GM12878 (cell line): ENCODE results near the gene COX18. TPM values are rescaled to one million over a fixed set of nuclear protein-coding genes. Genes with fewer than 3 reads are reported as not detected.

Experiments
- ATAC-seq: fragments of 200-7000 bp; cut with Tn5 transposase; 3 replicates; pipeline ENCODE4 v1.9.1; 2020; ENCODE audit warnings: mild to moderate bottlenecking, moderate library complexity
- BruUV-seq: library from RNA; stranded (reverse); fragments of 400-500 nt; replicated peaks from 2 replicates; lab custom pipeline; 2021; lab: Mats Ljungman, UMichigan
- CTCF ChIA-PET: fragments of 300-600 bp; sonication (Branson Sonifier 250); formaldehyde crosslinking; extraction: SDS; loops from one replicate; lab custom pipeline; 2021; ENCODE audit warnings: inconsistent platforms; lab: Yijun Ruan, JAX
- POLR2A ChIA-PET: fragments of 350-600 bp; formaldehyde crosslinking; extraction: SDS; loops from one replicate; lab custom pipeline; 2021; ENCODE audit warnings: inconsistent platforms; lab: Charles Lee
- RAD21 ChIA-PET: fragments of 300-600 bp; sonication (Branson Sonifier 250); formaldehyde crosslinking; loops from one replicate; lab custom pipeline; 2023; ENCODE audit warnings: antibody characterized with exemption; ENCODE audit not compliant: unreplicated experiment; lab: Charles Lee
- SMC1A ChIA-PET: fragments of 300-600 bp; sonication (Branson Sonifier 250); formaldehyde crosslinking; loops from one replicate; lab custom pipeline; 2023; ENCODE audit not compliant: unreplicated experiment, uncharacterized antibody; lab: Charles Lee
- DNase-seq: peaks from one replicate; pipeline ENCODE4 v3.0.0-alpha.2; 2011; ENCODE audit warnings: low read depth, low spot score
- FAIRE-seq: peaks from 3 replicates; lab custom pipeline; 2011; peaks lifted over from hg19 to GRCh38; lab: Jason Lieb, UNC
- H2AFZ ChIP-seq: 2 replicates; pipeline ENCODE4 v1.6.0; 2011; ENCODE audit warnings: low read depth, low read length, control low read depth; ENCODE audit not compliant: control insufficient read depth
- H3K27ac ChIP-seq: 2 replicates; pipeline ENCODE4 v1.5.1; 2011; ENCODE audit warnings: control low read depth; ENCODE audit not compliant: control insufficient read depth, insufficient read depth
- H3K27me3 ChIP-seq, 2 experiments: replicated peaks in 1 of 2; 2 replicates each; pipeline versions ENCODE4 v1.6.0 to v1.6.1; 2011; ENCODE audit warnings: low read length in 1 of 2; ENCODE audit not compliant: control insufficient read depth in 2 of 2, insufficient read depth in 2 of 2
- H3K36me3 ChIP-seq, 2 experiments: 2 replicates each; pipeline ENCODE4 v1.5.1; 2011; ENCODE audit warnings: low read length in 1 of 2; ENCODE audit not compliant: control insufficient read depth in 2 of 2, insufficient read depth in 2 of 2
- H3K4me1 ChIP-seq: 2 replicates; pipeline ENCODE4 v1.6.1; 2011; ENCODE audit warnings: mild to moderate bottlenecking, low read length, moderate library complexity, mixed read lengths; ENCODE audit not compliant: control insufficient read depth, insufficient read depth
- H3K4me2 ChIP-seq: 2 replicates; pipeline ENCODE4 v1.6.0; 2011; ENCODE audit warnings: control low read depth; ENCODE audit not compliant: control insufficient read depth, insufficient read depth
- H3K4me3 ChIP-seq: fragments of 200-600 bp; sonication (generic); 2 replicates; pipeline ENCODE4 v1.5.1; 2016
- H3K79me2 ChIP-seq: 2 replicates; pipeline ENCODE4 v1.6.0; 2011; ENCODE audit warnings: low read length; ENCODE audit not compliant: control insufficient read depth, insufficient read depth
- H3K9ac ChIP-seq: 2 replicates; pipeline ENCODE4 v1.8.0; 2011; ENCODE audit warnings: low read length, control low read depth, mixed read lengths; ENCODE audit not compliant: control insufficient read depth, insufficient read depth
- H3K9me3 ChIP-seq: replicated peaks from 3 replicates; pipeline ENCODE4 v1.5.1; 2011; ENCODE audit warnings: mild to moderate bottlenecking, low read length; ENCODE audit not compliant: control insufficient read depth, insufficient read depth
- H4K20me1 ChIP-seq: 2 replicates; pipeline ENCODE4 v1.6.0; 2011; ENCODE audit not compliant: control insufficient read depth, insufficient read depth
- ATF7 ChIP-seq: fragments of 450-650 bp; IDR thresholded peaks from 2 replicates; pipeline ENCODE4 v1.6.1; 2016; ENCODE audit warnings: low read depth, mild to moderate bottlenecking
- EED ChIP-seq: sonication (generic); IDR thresholded peaks from 2 replicates; pipeline ENCODE4 v1.6.1; 2016; ENCODE audit warnings: antibody characterized with exemption, low read depth
- JUND ChIP-seq: IDR thresholded peaks from 2 replicates; pipeline ENCODE4 v1.6.1; 2012; ENCODE audit warnings: low read depth, mild to moderate bottlenecking, low read length, improper control_type of control experiment, moderate library complexity
- KDM1A ChIP-seq: fragments of 200-600 bp; sonication (generic); IDR thresholded peaks from 2 replicates; pipeline ENCODE4 v1.6.1; 2016; ENCODE audit warnings: borderline replicate concordance
- MEF2A ChIP-seq: IDR thresholded peaks from 2 replicates; pipeline ENCODE4 v1.6.1; 2011; ENCODE audit warnings: low read depth, mild to moderate bottlenecking, low read length, moderate library complexity; ENCODE audit not compliant: insufficient read depth
- RFX5 ChIP-seq: IDR thresholded peaks from 2 replicates; pipeline ENCODE4 v1.6.1; 2011; ENCODE audit warnings: low read depth, low read length, improper control_type of control experiment
- TCF7 ChIP-seq: IDR thresholded peaks from 2 replicates; pipeline ENCODE4 v1.6.1; 2014; ENCODE audit warnings: antibody characterized with exemption, borderline replicate concordance
- WGBS: methylation state at CpG from one replicate; pipeline ENCODE4 v1.1.6; 2016; ENCODE audit warnings: low lambda C conversion rate; ENCODE audit not compliant: insufficient replicate concordance, insufficient coverage; ENCODE audit errors: missing lambda C conversion rate; 5-methylcytosine and 5-hydroxymethylcytosine counted together
- in situ Hi-C: fragments of 300-500 bp; cut with MboI; formaldehyde crosslinking; loops from 9 replicates; pipeline ENCODE4 v1.14.3; 2018; ENCODE audit warnings: mixed read lengths
- intact Hi-C: fragments of 100-400 bp; cut with micrococcal nuclease; formaldehyde crosslinking; loops from one replicate; pipeline ENCODE4 v1.14.2; 2022; ENCODE audit not compliant: unreplicated experiment
- polyA plus RNA-seq, 11 experiments: library from polyadenylated mRNA; depleted of rRNA in 4 of 11; unstranded in 6 of 11; stranded (reverse) in 5 of 11; fragments of >200 nt; fragmentation: Nextera tagmentation in 4 of 11; fragmentation: Illumina TruSeq in 1 of 11; extraction: Ambion mirVana in 4 of 11; extraction: Trizol in 1 of 11; gene quantifications; 1 replicate in 1 of 11; 2 replicates in 10 of 11; pipeline versions ENCODE4 v1.2.1 to v1.2.3, GENCODE V29; 2011 to 2016; ENCODE audit warnings: inconsistent platforms in 2 of 11, missing spikeins in 2 of 11, low read depth in 1 of 11
- total RNA-seq, 4 experiments: library from RNA; depleted of rRNA in 3 of 4; stranded (reverse); fragments of >200 nt in 3 of 4; fragmentation: Illumina TruSeq in 1 of 4; extraction: Trizol in 1 of 4; gene quantifications; 2 replicates each; pipeline versions ENCODE4 v1.2.1 to v1.2.3, GENCODE V29; 2013 to 2021
- TF ChIP-seq, protein P1 (sequence below): fragments of 450-650 bp; IDR thresholded peaks from 2 replicates; pipeline ENCODE4 v1.6.1; 2017; ENCODE audit warnings: mild to moderate bottlenecking, moderate library complexity

Gene COX18
- total and polyA plus RNA-seq, 10 of the 15 experiments (the other 5 are each of a cell fraction or from before 2014, with no cell fraction given), result 7.2 to 36.4 (median 17.7) TPM

DNA sequence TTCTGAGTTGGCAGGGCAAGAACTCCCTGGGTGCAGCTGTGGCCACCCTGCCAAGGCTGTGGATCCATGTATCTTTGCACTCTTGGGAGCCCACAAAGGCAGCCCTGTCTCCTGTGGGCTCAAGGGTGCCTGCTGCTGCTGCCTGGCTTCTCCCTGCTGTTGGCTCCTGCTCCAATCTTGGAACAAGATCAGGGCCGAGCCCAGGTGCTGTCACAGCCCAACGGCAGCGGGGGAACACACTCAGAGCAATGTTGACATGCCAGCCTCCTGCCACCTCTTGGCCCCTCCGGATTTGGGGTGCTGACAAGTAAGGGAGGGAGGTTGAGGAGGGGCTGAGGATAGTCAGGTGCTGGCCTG, 57.9 kb downstream of the COX18 start (continued):
- TF ChIP-seq, protein P1, sequence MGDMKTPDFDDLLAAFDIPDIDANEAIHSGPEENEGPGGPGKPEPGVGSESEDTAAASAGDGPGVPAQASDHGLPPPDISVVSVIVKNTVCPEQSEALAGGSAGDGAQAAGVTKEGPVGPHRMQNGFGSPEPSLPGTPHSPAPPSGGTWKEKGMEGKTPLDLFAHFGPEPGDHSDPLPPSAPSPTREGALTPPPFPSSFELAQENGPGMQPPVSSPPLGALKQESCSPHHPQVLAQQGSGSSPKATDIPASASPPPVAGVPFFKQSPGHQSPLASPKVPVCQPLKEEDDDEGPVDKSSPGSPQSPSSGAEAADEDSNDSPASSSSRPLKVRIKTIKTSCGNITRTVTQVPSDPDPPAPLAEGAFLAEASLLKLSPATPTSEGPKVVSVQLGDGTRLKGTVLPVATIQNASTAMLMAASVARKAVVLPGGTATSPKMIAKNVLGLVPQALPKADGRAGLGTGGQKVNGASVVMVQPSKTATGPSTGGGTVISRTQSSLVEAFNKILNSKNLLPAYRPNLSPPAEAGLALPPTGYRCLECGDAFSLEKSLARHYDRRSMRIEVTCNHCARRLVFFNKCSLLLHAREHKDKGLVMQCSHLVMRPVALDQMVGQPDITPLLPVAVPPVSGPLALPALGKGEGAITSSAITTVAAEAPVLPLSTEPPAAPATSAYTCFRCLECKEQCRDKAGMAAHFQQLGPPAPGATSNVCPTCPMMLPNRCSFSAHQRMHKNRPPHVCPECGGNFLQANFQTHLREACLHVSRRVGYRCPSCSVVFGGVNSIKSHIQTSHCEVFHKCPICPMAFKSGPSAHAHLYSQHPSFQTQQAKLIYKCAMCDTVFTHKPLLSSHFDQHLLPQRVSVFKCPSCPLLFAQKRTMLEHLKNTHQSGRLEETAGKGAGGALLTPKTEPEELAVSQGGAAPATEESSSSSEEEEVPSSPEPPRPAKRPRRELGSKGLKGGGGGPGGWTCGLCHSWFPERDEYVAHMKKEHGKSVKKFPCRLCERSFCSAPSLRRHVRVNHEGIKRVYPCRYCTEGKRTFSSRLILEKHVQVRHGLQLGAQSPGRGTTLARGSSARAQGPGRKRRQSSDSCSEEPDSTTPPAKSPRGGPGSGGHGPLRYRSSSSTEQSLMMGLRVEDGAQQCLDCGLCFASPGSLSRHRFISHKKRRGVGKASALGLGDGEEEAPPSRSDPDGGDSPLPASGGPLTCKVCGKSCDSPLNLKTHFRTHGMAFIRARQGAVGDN, result no peak
- TF ChIP-seq JUND, result no peak
- TF ChIP-seq MEF2A, result no peak

DNA sequence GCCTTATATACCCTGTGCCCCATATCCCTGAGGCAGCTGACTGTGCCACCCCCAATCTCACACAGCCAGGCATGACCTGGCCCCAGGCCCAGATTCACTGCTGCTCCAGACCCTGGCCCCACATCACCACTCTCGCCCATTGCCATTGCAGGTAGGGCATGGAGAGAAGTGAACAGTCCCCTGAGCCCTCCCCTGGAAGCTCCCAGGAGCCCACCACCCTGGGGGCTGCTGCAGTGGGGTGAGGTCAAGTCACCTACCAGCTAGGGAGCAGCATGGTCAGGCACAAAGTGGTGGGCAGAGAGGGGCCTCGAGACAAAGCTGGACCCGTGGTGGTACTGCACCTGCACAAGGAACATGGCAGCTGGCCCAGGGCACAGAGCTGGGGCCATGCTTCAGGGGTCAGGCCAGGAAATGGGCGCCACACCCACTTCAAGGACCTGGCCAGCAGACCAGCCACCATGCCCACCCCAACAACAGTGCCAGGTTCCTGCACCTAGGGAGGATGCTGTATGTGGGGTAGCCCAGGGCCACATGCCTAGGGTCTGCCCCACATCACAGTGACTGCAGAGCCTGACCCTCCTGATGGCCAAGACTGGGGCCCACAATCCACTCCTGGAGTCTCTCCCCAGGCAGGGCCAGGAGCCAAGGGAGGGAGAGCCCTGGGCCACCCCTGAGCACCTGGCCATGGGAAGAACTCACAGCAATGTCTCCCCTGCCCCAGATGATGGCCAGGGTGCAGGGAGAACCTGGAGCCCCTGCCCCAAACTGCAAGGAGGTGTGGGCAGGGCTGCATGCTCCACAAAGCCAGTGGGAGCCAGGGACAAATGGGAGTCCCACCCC, 58.5 kb downstream of the COX18 start:
- intact Hi-C loops, result loop anchor here (10.0 kb wide), 1 partner anchor 226 kb away; no protein-coding TSS in a partner anchor
- no peaks in the 10 kb centered on the region for H3K27me3 ChIP-seq
- H3K27ac ChIP-seq, result no peak overlapping the region
- CTCF ChIA-PET, result no interaction called here
- DNase-seq, result no peak
- peaks cover 12% of the 10 kb centered on the region; the same call in 1 of the 2 replicates for H3K4me1 ChIP-seq
- no peak overlapping the region for H3K9ac ChIP-seq
- no peaks in the 10 kb centered on the region for H3K79me2 ChIP-seq
- SMC1A ChIA-PET, result no interaction called here
- TF ChIP-seq MEF2A (no peak), KDM1A (no peak), TCF7 (no peak), ATF7 (no peak), EED (no peak), RFX5 (no peak)
- no peak for FAIRE-seq
- POLR2A ChIA-PET, result no interaction called here
- no peak for ATAC-seq
- RAD21 ChIA-PET, result no interaction called here
- no TSS peak for BruUV-seq
- WGBS, result 1% methylated on average over 4 of the region's 4 CpGs
- in situ Hi-C loops, result loop anchor here (25.0 kb wide), 1 partner anchor 699 kb away; no protein-coding TSS in a partner anchor
- H3K9me3 ChIP-seq, result peaks cover 6% of the 10 kb centered on the region; the same call in 2 of the 3 replicates
- no peak overlapping the region for H2AFZ ChIP-seq
- no peak overlapping the region for H3K4me3 ChIP-seq
- H3K4me2 ChIP-seq, result no peak overlapping the region
- no peaks in the 10 kb centered on the region for H4K20me1 ChIP-seq
- H3K36me3 ChIP-seq, result no peaks in the 10 kb centered on the region
